K562 (cell line): ENCODE measurements around the gene TSPOAP1. TPM values are rescaled to one million over a fixed set of nuclear protein-coding genes. Genes with fewer than 3 reads are reported as not detected.

Experiments
- BRD9 ChIP-seq: fragments of 450-650 bp; IDR thresholded peaks from 2 replicates; pipeline ENCODE4 v1.6.1; 2018; ENCODE audit warnings: low read depth; ENCODE audit not compliant: partially characterized antibody
- CBX5 ChIP-seq: IDR thresholded peaks from 2 replicates; pipeline ENCODE4 v1.6.1; 2014; ENCODE audit warnings: low read depth, borderline replicate concordance
- GABPA ChIP-seq: fragments of 200-800 bp; sonication (Bioruptor generic); conservative IDR thresholded peaks from 2 replicates; pipeline ENCODE4 v1.6.1; 2016; ENCODE audit warnings: low read depth, missing genetic modification characterization, missing compliant biosample characterization
- HNRNPLL ChIP-seq: fragments of 200-400 bp; formaldehyde crosslinking; IDR thresholded peaks from 2 replicates; pipeline ENCODE4 v1.6.1; 2017; ENCODE audit warnings: low read length, low read depth, mild to moderate bottlenecking; ENCODE audit not compliant: poor library complexity, severe bottlenecking
- KAT2B ChIP-seq: IDR thresholded peaks from one replicate; pipeline ENCODE4 v1.6.1; 2012; ENCODE audit warnings: low read depth, mild to moderate bottlenecking, control low read depth, inconsistent platforms, low read length, moderate library complexity
- L3MBTL2 ChIP-seq: fragments of 450-650 bp; IDR thresholded peaks from 2 replicates; pipeline ENCODE4 v1.6.1; 2016; ENCODE audit warnings: mild to moderate bottlenecking, moderate library complexity
- MAZ ChIP-seq, 2 experiments: fragments of 450-650 bp in 1 of 2; sonication (generic) in 1 of 2; formaldehyde crosslinking; IDR thresholded peaks in 1 of 2; conservative IDR thresholded peaks in 1 of 2; 2 replicates each; pipeline versions ENCODE4 v1.4.0 to v1.5.0; 2020; ENCODE audit warnings: mild to moderate bottlenecking in 1 of 2, missing genetic modification reagents in 1 of 2
- MED1 ChIP-seq: sonication (generic); formaldehyde crosslinking; IDR thresholded peaks from 2 replicates; pipeline ENCODE4 v1.8.1; 2023; ENCODE audit warnings: missing genetic modification reagents, borderline replicate concordance
- NCOA2 ChIP-seq, 2 experiments: fragments of 450-650 bp; IDR thresholded peaks; 2 replicates each; pipeline ENCODE4 v1.6.1; 2018; ENCODE audit warnings: mild to moderate bottlenecking in 2 of 2, moderate library complexity in 1 of 2; ENCODE audit not compliant: partially characterized antibody in 2 of 2
- SAP30 ChIP-seq: fragments of 200-600 bp; sonication (generic); IDR thresholded peaks from 2 replicates; pipeline ENCODE4 v1.6.1; 2012; ENCODE audit warnings: borderline replicate concordance, low read depth, mild to moderate bottlenecking, moderate library complexity, low read length, control low read depth, inconsistent platforms; ENCODE audit not compliant: insufficient read depth, poor library complexity, severe bottlenecking
- STAT5B ChIP-seq: fragments of 250-450 bp; sonication (Bioruptor Pico); IDR thresholded peaks from 2 replicates; pipeline ENCODE4 v1.8.0; 2021; ENCODE audit warnings: mild to moderate bottlenecking, inconsistent platforms
- TAF7 ChIP-seq: fragments of 450-650 bp; IDR thresholded peaks from 2 replicates; pipeline ENCODE4 v1.6.1; 2016; ENCODE audit warnings: missing genetic modification characterization, missing compliant biosample characterization
- TCF7 ChIP-seq: sonication (generic); IDR thresholded peaks from 2 replicates; pipeline ENCODE4 v1.6.1; 2016; ENCODE audit warnings: antibody characterized with exemption, borderline replicate concordance
- U2AF2 ChIP-seq: fragments of 200-400 bp; formaldehyde crosslinking; optimal IDR thresholded peaks from 2 replicates; pipeline ENCODE3; 2017; ENCODE audit warnings: low read depth, mild to moderate bottlenecking, low read length
- ZNF24 ChIP-seq: fragments of 450-650 bp; IDR thresholded peaks from 2 replicates; pipeline ENCODE4 v1.6.1; 2016
- polyA plus RNA-seq, 8 experiments: library from polyadenylated mRNA; depleted of rRNA in 4 of 8; stranded (reverse) in 5 of 8; unstranded in 3 of 8; fragments of >200 nt; fragmentation: Nextera tagmentation in 2 of 8; fragmentation: Illumina TruSeq in 1 of 8; extraction: Ambion mirVana in 2 of 8; extraction: Trizol in 1 of 8; gene quantifications; 2 replicates each; pipeline versions ENCODE4 v1.2.1 to v1.2.3, GENCODE V29; 2011 to 2014; ENCODE audit warnings: inconsistent platforms in 1 of 8, missing spikeins in 1 of 8
- total RNA-seq, 7 experiments: library from RNA; depleted of rRNA in 6 of 7; stranded (reverse); fragments of >200 nt in 6 of 7; fragmentation: Illumina TruSeq in 2 of 7; extraction: Trizol in 2 of 7; gene quantifications; 2 replicates each; pipeline versions ENCODE4 v1.2.1 to v1.2.3, GENCODE V29; 2011 to 2021; ENCODE audit warnings: low replicate concordance in 1 of 7
- TF ChIP-seq, protein P1 (sequence below), 2 experiments: fragments of 450-650 bp in 1 of 2; IDR thresholded peaks; 2 replicates each; pipeline ENCODE4 v1.6.1; 2011 to 2017; ENCODE audit warnings: low read depth in 2 of 2, antibody characterized with exemption in 1 of 2, borderline replicate concordance in 1 of 2, low read length in 1 of 2, mild to moderate bottlenecking in 1 of 2, mixed read lengths in 1 of 2; ENCODE audit not compliant: control insufficient read depth in 1 of 2
- TF ChIP-seq, protein P2 (sequence below): fragments of 250-450 bp; sonication (Bioruptor Pico); IDR thresholded peaks from 2 replicates; pipeline ENCODE4 v1.4.0; 2020; ENCODE audit warnings: mild to moderate bottlenecking, moderate library complexity
- TF ChIP-seq, protein P3 (sequence below): fragments of 450-650 bp; formaldehyde crosslinking; IDR thresholded peaks from 2 replicates; pipeline ENCODE4 v1.4.0; 2020; ENCODE audit warnings: mild to moderate bottlenecking, moderate library complexity

The TSPOAP1 gene
- total and polyA plus RNA-seq, 9 of the 15 experiments (the other 6 are each of a cell fraction or from before 2014, with no cell fraction given), result 0.87 to 3.9 (median 1.8) TPM; not detected in 2

DNA sequence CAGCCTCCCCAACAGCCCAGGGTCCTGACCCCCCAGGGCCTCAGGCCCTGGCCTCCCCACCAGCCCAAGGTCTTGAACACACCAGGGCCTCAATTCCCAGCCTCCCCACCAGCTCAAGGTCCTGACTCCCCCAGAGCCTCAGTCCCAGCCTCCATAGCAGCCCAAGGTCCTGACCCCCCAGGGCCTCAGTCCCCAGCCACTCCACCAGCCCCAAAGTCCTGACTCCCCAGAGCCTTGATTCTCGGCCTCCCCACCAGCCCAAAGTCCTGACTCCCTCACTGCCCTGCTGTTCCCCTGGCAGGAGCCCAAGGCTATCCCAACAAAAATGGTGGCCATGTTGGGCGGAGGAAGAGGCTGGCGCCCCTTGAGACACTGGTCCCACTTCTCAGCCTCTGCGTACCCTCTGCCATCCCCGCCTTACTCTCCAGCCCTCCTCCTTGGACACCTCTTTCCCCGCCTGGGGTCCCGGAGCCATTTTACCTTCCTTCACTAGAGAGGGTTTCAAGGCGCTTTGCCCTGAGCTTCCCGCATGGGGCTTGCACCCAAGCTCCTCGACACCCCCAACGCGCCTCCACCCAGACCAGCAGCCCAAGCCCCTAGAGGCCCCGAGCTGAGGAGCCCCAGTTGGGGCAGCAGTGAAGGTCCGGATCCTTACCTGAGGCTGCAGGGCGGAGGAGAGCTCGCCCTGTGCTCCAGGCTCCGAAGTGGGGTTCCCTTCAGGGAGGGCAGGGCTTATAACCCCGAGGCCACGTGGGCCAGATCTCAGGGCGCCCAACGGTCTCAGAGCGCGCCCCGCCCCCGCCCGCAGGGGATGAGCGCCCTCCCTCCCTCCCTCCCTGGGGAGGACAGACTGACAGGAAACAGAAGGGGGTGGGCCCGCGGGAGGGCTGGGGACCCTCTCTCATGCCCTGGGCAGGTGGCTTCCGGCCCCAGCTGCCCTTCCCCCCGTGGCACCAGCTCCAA, 3.5 kb upstream of the TSPOAP1 start (continued):
- TF ChIP-seq, protein P1, sequence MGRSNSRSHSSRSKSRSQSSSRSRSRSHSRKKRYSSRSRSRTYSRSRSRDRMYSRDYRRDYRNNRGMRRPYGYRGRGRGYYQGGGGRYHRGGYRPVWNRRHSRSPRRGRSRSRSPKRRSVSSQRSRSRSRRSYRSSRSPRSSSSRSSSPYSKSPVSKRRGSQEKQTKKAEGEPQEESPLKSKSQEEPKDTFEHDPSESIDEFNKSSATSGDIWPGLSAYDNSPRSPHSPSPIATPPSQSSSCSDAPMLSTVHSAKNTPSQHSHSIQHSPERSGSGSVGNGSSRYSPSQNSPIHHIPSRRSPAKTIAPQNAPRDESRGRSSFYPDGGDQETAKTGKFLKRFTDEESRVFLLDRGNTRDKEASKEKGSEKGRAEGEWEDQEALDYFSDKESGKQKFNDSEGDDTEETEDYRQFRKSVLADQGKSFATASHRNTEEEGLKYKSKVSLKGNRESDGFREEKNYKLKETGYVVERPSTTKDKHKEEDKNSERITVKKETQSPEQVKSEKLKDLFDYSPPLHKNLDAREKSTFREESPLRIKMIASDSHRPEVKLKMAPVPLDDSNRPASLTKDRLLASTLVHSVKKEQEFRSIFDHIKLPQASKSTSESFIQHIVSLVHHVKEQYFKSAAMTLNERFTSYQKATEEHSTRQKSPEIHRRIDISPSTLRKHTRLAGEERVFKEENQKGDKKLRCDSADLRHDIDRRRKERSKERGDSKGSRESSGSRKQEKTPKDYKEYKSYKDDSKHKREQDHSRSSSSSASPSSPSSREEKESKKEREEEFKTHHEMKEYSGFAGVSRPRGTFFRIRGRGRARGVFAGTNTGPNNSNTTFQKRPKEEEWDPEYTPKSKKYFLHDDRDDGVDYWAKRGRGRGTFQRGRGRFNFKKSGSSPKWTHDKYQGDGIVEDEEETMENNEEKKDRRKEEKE (IDR thresholded peaks at IDR 0.05; ENCODE audit: borderline replicate concordance in 1 of 2, control insufficient read depth in 1 of 2, low read depth in 2 of 2, low read length in 1 of 2), result no peak
- TF ChIP-seq BRD9 (no peak), ZNF24 (no peak), TCF7 (no peak), GABPA (tag) (peak; percentile 66), KAT2B (no peak), L3MBTL2 (0 out of 2 replicates have a peak, but pooled peaks have one; percentile 38), MAZ (CRISPR knock-in tag; conservative IDR thresholded peaks at IDR 0.05 in 1 of 2, IDR thresholded peaks at IDR 0.05 in 1 of 2) (peak; percentile 91 to 100), HNRNPLL (peak; percentile 72), MED1 (CRISPR knock-in tag) (no peak), STAT5B (CRISPR knock-in tag) (no peak), CBX5 (no peak), NCOA2 (IDR thresholded peaks at IDR 0.05; ENCODE audit: partially characterized antibody in 2 of 2) (no peak), TAF7 (tag) (peak; percentile 96), U2AF2 (no peak), SAP30 (peak; percentile 19)
- TF ChIP-seq, protein P2, sequence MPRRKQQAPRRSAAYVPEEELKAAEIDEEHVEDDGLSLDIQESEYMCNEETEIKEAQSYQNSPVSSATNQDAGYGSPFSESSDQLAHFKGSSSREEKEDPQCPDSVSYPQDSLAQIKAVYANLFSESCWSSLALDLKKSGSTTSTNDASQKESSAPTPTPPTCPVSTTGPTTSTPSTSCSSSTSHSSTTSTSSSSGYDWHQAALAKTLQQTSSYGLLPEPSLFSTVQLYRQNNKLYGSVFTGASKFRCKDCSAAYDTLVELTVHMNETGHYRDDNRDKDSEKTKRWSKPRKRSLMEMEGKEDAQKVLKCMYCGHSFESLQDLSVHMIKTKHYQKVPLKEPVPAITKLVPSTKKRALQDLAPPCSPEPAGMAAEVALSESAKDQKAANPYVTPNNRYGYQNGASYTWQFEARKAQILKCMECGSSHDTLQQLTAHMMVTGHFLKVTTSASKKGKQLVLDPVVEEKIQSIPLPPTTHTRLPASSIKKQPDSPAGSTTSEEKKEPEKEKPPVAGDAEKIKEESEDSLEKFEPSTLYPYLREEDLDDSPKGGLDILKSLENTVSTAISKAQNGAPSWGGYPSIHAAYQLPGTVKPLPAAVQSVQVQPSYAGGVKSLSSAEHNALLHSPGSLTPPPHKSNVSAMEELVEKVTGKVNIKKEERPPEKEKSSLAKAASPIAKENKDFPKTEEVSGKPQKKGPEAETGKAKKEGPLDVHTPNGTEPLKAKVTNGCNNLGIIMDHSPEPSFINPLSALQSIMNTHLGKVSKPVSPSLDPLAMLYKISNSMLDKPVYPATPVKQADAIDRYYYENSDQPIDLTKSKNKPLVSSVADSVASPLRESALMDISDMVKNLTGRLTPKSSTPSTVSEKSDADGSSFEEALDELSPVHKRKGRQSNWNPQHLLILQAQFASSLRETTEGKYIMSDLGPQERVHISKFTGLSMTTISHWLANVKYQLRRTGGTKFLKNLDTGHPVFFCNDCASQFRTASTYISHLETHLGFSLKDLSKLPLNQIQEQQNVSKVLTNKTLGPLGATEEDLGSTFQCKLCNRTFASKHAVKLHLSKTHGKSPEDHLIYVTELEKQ (CRISPR knock-in tag), result peak; percentile 49
- TF ChIP-seq, protein P3, sequence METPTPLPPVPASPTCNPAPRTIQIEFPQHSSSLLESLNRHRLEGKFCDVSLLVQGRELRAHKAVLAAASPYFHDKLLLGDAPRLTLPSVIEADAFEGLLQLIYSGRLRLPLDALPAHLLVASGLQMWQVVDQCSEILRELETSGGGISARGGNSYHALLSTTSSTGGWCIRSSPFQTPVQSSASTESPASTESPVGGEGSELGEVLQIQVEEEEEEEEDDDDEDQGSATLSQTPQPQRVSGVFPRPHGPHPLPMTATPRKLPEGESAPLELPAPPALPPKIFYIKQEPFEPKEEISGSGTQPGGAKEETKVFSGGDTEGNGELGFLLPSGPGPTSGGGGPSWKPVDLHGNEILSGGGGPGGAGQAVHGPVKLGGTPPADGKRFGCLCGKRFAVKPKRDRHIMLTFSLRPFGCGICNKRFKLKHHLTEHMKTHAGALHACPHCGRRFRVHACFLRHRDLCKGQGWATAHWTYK (CRISPR knock-in tag), result peak; percentile 50; the same call in 1 of the 2 replicates
